GM21723 (cell line): Measurements from ENCODE around the gene MYLK4.
"Not testable (repeated sequence)": the region's sequence is repeated elsewhere in the genome, so short reads cannot be mapped to it uniquely, and the experiment has no call there.

ENCODE experiments used
- ATAC-seq: cut with Tn5 transposase; IDR thresholded peaks from one replicate; pipeline ENCODE4 v1.9.1; 2021; ENCODE audit warnings: mild to moderate bottlenecking, moderate library complexity; ENCODE audit not compliant: unreplicated experiment

MYLK4 gene

DNA sequence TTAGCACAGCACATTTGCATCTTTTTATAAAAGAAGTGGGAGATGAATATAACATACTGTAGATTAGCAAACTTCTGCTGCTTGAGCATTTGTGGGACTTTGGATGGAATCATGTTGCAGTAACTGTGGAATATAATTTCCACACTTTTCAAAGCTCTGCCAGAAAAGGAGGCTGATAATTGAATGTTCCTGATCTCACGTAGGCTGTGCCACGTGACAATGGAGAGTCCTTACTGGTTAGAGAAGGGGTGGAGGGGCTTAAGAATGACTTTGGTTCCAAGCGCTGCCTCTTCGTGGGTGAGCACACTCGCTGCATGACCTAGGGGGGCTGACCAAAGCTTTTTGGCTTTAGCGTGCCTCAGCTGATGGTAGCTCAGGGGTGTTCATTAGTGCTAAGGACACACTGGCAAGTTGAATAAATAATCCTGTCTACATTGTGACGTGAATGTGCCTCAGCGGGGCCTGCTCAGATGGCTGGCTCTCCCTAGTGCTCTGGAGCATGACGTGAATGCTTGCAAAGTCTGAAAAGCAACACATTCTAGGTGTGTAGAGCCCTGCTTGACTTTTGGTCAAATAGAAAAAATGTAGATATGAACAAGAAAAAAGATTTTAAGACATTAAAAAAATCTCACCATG lies 29.5 kb upstream of the MYLK4 start:
- ATAC-seq, result no peak

DNA sequence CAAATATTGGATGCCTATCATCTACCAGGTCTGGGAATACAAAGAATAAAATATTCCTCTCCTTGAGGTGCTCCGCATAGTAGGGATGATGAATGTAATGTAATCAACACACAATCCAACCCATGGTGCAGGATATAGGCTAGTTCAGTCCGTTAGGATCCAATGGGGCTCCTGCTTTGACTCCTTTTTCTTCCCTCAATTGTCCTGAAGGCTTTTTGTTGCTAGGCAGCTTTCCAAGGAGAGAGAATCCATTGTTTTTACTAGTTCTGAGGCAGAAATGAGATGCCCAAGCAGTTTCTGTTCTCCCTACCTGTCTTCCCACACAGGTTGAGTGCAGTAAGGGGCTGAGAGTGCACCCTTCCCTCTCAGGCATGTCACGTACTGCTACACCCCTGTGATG lies 26.5 kb upstream of the MYLK4 start:
- ATAC-seq, result no peak

DNA sequence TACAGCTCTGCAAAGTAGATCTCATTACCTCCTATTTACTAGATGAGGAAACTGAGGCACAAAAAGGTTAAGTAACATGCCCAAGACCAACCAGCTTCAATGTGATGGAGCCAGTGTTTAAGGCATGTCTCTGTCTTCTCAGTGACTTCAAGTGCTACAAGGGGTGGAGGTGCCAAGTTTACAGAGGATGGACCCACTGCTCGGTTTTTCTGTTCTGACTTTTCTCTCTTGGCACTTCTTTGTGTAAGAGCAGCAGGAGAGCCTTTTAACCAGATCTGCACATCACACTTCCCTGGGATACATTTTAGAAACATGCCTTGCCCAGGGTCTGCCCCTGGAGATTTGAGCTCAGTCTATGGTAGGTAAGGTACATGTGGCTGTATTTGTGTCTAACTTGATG lies 24.3 kb upstream of the MYLK4 start:
- no peak for ATAC-seq

DNA sequence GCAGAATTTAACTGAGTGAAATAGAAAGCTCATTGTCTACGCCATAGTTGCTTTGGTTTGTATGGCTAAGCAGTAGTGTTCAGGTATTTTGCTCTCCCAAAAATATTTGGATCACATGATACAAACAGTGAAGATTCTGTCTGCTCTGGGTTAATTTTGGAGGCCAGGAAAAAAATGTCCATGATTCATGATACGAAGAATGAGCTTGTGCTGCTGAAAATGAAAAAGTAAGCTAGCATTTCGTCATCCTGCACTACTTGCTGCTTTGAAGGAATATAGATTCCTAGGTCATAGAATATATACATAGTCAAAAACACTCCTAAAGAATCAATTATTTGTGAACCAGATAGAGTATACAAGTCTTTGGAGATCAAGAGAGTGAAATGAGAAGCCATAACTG lies 22.7 kb upstream of the MYLK4 start:
- no peak for ATAC-seq

DNA sequence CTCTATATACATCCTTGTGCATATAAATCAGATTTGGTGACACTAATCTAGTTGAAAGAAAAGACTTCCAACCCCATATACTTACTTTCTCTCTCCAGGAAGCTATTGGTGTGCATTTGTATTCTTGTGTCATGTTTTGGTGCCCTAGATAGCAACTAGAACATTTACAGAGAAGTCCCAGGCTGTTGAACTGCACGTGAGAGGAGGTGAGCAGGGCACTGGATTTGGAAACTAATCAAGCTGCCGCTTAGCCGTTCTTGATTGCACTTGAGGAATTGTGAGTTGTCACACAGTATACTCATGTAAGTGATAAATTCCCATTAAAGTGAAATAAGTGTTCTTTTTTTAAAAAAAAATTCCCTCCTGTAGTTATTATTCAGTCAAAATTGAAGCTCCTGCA lies 22.1 kb upstream of the MYLK4 start:
- ATAC-seq, result no peak

DNA sequence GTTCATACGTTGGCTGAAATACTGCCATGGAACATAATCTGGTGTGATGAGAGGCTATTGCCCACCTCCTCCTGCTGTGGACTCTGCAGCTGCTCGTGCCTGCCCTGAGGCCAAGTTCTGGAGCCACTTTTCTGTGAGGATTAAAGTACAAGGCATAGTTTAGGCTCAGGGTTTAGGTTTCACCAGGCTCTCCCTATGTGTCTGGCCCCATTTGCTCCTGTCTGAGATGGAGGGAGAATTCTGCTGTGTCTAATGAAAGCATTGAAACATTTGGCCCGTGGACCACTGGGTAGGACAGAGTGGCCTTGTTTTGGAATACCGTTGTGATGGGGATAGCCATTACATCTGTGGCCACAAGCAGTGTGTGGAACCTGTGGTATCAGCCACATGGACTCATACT lies 20.4 kb upstream of the MYLK4 start:
- ATAC-seq, result no peak

DNA sequence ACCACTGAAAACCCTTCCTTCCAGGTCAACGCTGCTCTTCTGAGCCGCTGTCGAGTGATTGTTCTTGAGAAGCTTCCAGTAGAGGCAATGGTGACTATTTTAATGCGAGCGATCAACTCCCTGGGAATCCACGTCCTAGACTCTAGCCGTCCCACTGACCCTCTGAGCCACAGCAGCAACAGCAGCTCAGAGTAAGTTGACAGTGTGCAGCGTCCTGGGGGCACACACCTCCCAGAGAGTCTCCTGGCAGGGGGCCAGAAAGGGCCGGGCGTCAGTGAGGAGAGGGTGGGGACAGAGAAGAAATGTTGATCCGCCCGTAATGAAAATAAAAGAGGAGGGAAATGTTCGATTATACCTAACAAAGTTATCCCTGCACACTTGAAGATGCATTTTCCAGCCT lies 19.4 kb upstream of the MYLK4 start:
- ATAC-seq, result no peak

DNA sequence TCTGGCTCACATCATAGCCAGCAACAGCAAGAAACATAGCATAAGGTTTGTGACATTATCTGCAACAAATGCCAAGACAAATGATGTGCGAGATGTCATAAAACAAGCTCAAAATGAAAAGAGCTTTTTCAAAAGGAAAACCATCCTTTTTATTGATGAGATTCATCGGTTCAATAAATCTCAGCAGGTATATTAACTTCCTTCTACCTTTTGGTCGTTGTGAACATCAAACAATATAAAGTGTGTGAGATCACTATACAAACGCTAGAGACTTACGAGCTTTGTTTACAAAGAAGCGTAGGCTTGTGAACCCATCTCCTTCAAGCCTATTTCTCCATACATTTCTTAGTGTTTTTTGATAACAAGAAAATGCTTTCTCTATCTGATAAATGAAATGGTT lies 18.0 kb upstream of the MYLK4 start:
- no peak for ATAC-seq

DNA sequence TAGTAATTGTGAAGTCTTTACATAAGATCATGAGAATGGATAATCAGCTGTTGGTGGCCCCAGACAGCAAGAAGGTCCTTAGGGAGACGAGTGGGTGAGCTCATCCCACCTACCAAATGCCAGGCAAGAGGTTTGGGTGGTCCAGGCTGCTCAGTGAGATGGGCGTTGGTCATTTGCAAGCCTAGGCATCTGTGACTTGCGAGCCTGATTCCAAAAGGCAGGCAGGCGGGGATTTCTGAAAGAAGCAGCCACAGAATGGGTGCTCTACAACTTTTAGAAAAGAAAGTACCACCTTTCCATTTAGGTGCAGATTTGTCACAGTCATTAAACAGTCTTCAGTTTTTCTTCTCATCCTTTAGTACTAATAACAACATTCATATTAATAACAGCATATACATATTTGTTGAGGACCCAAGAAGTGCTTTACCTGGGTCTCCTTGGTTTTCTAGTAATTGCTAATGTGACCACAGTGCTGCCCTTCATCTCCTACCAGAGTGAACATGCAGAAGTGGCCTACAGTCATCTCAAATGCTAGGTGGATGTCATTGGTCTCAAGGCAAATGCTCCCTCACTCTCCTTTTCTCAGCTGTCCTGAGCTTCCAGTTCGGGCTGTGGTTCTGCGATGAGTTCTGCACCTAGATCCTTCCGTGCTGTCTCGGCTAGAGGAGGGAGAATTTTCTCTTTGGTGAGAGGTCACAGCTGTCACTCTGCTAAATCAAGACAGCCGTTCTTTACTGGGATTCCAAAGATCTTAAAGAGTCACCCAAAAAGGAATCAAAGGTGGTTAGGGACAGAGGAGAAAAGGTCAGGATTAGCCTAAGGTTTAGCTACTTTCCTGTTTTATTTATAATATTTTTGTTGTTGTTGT lies 17.2 kb upstream of the MYLK4 start:
- no peak for ATAC-seq

DNA sequence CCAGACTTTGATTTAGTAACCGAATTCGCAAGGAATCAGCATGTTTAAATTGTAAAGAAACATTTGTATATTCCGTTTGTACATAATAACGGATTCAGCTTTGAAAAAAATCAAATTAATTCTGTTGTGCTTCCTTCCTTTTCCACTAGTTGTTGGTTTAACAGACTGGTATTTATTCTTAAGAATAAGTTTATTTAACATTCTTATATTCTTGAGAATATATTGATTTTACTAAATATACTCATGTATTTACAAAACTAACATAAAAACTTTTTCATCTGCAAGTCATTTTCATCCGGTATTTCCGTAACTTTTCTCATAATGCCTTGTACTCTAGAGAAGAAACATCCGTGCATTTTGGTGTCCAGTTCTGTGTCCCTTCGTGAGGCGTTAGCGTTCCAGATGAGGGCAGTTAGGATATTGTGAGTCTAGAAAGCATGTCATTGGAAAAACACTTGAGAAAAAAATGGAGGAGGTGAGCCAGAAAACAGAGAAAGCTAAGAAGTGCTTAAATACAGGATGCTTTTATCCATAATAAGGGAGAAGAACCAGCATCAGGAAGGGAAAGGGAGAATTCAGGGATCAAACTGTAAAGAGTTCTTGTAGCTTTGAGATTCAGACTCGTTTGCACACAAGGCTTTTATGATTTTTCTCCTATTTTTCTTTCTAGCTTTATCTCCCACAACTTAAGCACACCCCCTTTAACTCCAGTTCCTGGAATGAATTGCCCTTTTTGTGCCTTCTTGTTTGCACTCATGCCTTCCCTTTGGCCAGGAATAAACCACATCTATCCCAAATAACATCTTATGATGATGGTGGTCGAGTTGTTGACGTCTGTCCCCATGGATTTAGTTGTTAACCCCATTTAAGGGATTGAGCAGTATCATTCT lies 16.3 kb upstream of the MYLK4 start:
- no peak for ATAC-seq

DNA sequence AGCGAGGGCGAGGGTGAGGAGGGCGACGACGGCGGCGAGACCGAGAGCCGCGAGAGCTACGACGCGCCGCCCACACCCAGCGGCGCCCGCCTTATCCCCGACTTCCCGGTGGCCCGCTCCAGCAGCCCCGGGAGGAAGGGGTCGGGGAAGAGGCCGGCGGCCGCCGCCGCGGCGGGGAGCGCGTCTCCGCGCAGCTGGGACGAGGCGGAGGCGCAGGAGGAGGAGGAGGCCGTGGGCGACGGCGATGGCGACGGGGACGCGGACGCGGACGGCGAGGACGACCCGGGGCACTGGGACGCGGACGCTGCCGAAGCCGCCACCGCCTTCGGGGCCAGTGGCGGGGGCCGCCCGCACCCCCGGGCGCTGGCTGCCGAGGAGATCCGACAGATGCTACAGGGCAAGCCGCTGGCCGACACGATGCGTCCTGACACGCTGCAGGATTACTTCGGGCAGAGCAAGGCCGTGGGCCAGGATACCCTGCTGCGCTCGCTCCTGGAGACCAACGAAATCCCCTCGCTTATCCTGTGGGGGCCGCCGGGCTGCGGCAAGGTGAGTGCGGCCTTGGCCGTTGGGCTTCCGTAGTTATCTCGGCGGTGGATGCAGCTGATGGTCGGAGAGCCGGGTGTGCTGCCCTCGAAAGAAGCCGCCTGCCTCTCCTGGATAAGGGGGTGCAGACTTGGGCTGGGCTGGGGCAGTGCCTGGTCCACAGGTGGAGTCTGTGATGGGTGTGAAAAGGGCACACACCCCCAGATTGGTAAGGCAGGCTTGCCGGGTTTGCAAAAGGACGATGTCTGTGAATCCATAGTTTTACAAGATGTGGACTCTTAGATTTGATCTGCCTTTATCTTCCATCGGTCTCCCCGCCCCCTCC lies 15.4 kb upstream of the MYLK4 start:
- peak; percentile 9 for ATAC-seq

DNA sequence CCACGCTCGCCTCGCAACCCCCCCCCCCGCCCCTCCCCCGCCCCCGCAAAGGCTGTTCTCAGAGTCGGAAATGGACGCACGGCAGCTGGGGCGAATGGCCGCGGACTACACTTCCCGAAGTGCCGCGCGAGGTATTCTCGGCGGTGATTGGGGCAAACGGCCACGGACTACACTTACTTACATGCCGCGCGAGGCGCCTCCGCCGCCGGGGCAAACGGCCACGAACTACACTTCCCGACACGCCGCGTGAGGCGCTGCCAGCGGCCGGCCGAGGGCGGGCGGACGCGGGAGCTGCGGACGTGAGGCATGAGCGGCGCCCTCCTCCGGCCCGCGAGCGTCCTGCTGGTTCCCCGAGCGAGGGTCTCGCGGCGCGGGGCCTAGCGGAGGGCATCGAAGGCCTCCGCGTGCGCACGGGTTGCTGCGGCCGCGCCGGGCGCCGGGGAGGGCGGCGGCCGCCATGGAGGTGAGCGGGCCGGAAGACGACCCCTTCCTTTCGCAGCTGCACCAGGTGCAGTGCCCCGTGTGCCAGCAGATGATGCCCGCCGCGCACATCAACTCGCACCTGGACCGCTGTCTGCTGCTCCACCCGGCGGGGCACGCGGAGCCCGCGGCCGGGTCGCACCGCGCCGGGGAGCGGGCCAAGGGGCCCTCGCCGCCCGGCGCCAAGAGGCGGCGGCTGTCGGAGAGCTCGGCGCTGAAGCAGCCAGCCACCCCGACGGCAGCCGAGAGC lies 14.6 kb upstream of the MYLK4 start, which contains the start of gene WRNIP1:
Gene WRNIP1 (plus strand): TSS at position 228 of the 730 bp plus-strand sequence. CDS start 230 bp downstream, at position 458.
- ATAC-seq, result peak; percentile 90

DNA sequence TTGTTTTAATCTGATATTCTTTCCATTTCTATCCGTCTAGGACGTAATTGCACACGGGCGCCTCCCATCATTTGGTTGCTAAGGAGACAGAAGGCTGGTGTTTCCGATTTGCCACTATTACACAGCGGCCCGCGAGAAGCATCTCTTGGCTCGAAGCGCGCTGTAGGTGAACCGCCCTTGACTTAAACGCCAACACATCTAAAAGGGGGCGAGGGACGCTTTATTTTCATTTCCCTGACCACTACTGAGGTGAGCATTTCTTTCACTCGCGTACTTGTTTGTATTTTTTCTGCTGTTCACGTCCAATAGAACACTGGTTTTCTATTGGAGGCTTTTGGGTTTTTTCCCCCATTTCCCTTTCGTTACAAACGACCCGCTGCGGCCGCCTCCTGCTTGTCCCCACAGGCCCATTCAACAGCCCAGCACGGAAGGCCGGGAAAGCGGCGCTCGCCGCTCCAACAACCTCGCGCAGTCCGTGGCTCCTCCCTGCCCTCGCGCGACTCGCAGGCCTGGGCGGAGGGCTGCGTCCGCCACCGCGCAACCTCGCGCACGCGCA lies 14.0 kb upstream of the MYLK4 start:
- peak; percentile 63 for ATAC-seq

DNA sequence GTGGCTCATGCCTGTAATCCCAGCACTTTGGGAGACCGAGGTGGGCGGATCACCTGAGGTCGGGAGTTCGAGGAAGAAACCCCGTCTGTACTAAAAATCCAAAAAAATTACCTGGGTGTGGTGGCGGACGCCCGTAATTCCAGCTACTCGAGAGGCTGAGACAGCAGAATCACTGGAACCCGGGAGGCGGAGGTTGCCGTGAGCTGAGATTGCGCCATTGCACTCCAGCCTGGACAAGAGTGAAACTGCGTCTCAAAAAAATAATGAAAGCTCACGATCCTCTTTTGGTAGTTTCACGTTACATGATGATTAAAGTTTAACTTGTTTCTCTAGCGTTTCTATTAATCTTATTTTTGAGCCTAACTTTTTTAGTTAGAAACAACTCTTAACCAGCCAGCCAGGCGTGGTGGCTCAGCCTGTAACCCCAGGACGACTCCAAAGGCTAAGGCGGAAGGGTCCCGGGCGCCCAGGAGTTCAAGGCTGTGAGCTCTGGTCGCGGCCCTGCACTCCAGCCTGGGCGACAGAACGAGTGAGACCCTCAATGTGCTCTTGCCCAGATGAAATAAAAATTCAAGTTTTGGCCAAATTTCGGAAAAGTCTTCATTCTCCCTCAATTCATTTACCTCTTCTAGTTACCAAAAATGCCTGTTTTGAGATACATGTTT lies 13.3 kb upstream of the MYLK4 start:
- no peak for ATAC-seq

DNA sequence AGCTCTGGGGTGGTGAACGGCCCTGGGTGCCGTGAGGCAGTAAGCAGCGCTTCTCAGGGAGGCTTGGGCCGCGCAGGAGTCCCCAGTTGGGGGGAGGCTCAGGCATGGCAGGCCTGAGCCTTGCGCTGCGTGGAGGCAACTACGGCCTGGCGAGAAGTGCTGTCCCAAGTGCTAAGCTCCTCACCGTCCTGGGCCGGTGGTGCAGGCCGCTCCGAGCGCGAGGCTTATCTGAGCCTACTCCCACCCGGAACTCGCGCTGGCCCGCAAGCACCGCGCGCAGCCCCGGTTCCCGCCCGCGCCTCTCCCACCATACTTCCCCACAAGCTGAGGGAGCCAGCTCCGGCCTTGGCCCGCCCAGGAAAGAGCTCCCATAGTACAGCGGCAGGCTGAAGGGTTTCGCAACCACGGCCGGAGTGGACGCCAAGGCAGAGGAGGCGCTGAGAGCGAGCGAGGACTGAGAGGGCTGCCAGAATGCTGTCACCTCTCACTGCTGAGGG lies 12.7 kb upstream of the MYLK4 start:
- no peak for ATAC-seq

DNA sequence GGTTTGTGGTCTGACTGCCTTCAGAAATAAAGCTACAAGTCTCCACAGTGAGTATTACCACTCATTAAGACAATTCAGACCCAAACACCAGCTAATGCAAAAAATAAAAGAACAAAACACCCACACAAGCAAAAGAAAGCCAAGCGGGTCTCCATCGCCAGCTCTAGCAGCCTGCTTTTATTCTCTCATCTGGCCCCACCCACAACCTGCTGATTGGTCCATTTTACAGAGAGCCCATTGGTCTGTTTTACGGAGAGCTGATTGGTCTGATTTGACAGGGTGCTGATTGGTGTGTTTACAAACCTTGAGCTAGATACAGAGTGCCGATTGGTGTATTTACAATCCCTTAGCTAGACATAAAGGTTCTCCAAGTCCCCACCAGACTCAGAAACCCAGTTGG lies 12.1 kb upstream of the MYLK4 start:
- ATAC-seq, result not testable (repeated sequence)

DNA sequence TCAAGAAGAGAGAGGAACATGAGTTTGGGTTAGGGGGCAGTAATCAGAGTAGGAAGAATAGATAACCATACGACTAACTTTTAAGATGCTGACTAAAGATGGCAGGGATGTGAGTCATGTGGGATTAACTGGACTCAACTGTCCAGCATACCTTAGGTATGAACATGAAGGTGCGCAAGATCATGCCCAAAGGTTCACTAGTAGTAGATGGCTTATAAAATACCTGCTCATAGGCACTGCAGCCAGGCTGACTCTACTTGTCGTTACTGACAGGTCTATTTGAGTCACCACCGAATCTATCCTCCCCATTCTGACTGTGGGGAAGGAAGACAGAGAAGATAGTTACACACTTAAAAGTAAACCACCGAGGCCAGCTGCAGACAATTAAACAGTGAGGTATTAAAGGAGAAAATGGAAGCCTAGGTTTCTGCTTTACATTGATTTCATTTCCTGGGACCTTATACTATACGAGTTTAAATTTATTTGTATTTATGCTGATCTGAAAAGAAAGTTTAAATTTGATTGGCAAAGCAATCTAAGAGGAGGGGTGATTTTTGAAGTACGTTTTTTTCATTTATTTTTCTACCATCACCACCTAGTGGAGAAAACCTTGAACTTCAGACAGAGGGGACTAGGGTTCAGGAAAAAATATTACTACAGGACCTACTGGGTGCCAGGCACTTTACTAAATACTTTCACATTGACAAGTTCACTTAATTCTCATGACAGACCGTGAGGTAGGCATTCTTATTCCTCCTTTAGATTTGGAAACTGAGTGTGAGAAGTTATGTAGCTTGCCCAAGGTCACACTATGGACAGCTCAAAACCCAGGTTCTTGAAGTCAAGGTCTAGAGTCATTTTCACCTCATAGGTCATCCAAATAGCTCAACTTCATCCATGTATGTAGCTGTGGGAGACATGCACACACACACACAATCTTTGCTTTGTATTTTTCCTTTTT lies 10.4 kb upstream of the MYLK4 start:
- ATAC-seq, result no peak

DNA sequence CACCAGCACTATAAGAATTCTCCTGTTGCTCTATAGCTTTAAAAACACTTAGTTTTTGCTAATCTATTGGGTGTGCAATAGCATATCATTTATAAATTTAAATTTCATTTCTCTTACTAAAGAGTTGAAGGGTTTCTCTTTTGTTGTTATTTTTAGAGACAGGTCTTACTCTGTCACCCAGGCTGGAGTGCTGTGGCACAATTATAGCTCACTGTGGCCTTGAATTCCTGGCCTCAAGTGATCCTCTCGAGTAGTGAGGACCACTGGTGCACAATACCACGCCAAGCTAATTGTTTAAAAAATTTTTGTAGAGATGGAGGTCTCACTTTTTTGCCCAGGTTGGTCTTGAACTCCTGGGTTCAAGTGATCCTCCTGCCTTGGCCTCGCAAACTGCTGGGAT lies 8.3 kb upstream of the MYLK4 start:
- ATAC-seq, result no peak
